NCI-H128 (cell line): ENCODE data around the gene SEPTIN8.

Experiments used
- DNase-seq: peaks from one replicate; lab custom pipeline; 2025; ENCODE audit not compliant: unreplicated experiment; lab: John Stamatoyannopoulos, UW

Gene SEPTIN8

GRCh38 chr5:132777209-132778069 is at the start of gene SEPTIN8:
Gene SEPTIN8, minus strand, starts transcription at chr5:132777239. Its CDS starts 102 bp downstream, at chr5:132777137.
- no peak for DNase-seq

GRCh38 chr5:132826424-132827082 is 49.5 kb upstream of the SEPTIN8 start:
- DNase-seq: no peak

GRCh38 chr5:132825834-132826391 is 48.9 kb upstream of the SEPTIN8 start:
- DNase-seq: no peak

DNA sequence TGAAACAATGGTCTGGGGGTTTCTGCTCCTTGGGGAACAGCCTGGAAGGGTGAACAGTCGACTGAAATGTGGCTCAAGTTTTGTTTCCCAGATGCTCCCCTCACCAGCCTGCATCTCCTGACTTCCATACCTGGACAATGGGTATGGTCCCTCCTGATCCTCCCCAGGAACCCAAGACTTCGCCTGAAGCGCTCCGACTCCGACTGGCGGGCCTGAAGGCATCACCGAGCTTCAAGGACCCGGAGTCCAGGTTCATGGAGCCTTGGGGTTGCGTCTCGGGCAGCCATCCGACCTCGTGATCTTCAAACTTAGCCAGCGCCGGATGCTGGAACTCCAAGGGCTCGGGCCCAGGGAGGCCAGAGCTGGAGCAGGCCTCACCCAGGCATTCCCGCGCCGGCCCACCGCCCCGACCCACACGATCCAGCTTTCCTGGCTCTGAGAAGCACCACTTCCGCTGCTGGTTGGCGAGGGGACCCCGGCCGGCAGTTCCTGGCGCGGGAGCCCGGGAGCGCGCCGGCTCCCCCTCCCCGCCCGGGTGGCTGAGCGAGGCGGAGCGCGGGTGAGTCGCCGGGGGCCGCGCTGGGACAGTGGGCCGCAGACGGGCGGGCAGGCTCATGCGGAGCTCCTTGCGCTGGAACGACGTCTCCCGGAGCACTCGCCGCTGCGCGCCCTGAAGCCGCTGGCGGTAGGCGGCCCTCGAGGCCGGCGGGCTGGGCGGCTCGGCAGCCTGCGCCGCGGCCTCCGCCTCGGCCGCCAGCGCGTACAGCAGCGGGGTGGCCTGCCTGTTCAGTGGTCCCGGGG is 48.2 kb upstream of the SEPTIN8 start:
- DNase-seq: no peak

- DNase-seq: no peak
Measured at GRCh38 chr5:132824426-132824825, 47.4 kb upstream of the SEPTIN8 start.

- DNase-seq: no peak
Measured at GRCh38 chr5:132823481-132824050, 46.5 kb upstream of the SEPTIN8 start.

DNA sequence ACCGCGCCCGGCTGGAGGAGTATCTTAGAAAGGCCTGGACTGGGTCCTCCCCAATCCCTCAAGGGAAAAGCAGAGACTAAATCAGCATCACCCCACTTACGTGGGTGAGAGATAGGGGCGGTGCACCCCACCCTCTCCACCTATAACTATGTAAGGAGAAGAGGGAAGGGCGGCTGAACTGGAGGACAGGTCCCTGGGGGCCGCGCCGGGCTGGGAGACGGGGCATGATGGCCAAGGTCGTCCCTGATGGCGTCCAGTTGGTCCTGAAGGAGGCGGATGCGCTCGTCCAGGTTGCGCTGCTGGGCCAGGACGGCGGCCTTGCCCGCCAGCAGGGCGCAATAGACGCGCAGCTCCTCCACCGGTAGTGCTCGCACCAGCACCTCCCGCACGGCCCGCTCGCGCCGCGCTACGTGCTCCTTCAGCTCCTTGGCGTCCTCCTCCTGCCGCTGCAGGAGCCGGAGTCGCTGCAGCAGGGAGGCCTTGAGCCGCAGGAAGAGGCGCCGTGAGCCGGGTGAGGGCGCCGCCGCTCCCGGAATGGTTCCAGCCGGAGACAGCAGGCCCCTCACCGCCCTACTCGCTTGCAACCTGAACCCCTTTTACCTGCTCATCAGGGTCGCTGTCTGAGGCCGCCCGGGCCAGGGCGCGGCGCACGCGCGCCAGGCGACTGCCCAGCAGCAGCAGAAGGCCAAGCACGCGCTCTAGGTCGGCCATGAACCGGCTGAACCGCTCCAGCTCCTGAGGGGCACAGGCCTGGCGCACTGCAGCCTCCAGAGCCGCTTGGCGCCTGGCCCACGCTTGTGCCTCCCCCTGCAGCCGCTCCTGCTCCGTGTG is 45.8 kb upstream of the SEPTIN8 start:
- no peak for DNase-seq

GRCh38 chr5:132821791-132822190 is 44.8 kb upstream of the SEPTIN8 start:
- no peak for DNase-seq

- DNase-seq: no peak
Measured at GRCh38 chr5:132821350-132821749, 44.3 kb upstream of the SEPTIN8 start.

DNA sequence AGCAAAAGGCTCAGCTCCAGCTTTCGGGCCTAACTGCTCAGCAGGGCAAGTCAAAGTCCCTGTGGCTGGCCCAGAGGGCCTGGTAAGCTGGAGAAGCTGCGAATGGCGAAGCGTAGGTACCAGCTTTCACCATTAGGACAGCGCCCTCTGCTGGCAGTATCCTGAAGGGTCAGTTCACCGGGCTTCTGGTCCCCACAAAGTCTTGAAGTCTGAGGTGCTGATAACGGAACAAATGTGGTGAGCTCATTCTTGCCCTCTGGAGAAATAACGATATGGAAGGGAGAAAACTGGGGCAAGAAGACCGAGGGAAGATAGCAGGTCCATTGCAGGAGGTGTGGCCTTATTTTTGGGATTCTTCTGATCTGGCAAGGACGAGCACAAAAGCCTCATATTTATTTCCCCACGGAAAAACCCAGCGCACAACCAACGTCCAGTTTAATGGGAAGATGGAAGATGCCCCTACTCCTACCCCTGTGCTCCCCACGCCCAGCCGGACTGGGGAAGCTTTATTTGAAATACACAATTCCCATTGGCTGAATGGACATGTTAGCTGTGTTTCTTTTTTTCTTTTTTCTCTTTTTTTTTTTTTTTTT is 43.2 kb upstream of the SEPTIN8 start:
- DNase-seq: peak; percentile 72

GRCh38 chr5:132819468-132819867 is 42.4 kb upstream of the SEPTIN8 start:
- no peak for DNase-seq

GRCh38 chr5:132817011-132817410 is 40.0 kb upstream of the SEPTIN8 start:
- DNase-seq: no peak

GRCh38 chr5:132816554-132816953 is 39.5 kb upstream of the SEPTIN8 start:
- DNase-seq: no peak

DNA sequence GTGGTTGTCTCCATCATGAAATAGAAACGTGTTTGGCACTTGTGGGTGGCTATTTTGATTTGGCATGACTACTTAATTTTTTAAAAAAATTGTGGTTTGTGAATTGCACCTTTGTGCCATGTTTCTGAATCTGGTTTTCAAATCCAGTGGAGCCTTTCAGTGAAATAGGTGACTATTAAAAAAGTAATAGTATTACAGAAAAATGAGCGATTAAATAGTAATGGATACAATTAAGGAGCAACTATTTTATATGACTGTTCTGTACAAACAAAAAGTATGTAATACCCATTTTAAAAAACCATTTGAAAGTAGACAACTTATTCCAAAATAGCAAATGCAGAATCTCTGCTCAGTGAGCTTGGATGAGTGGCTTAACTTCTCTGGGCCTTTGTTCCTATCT is 39.0 kb upstream of the SEPTIN8 start:
- no peak for DNase-seq

- DNase-seq: no peak
Measured at GRCh38 chr5:132815454-132815853, 38.4 kb upstream of the SEPTIN8 start.

DNA sequence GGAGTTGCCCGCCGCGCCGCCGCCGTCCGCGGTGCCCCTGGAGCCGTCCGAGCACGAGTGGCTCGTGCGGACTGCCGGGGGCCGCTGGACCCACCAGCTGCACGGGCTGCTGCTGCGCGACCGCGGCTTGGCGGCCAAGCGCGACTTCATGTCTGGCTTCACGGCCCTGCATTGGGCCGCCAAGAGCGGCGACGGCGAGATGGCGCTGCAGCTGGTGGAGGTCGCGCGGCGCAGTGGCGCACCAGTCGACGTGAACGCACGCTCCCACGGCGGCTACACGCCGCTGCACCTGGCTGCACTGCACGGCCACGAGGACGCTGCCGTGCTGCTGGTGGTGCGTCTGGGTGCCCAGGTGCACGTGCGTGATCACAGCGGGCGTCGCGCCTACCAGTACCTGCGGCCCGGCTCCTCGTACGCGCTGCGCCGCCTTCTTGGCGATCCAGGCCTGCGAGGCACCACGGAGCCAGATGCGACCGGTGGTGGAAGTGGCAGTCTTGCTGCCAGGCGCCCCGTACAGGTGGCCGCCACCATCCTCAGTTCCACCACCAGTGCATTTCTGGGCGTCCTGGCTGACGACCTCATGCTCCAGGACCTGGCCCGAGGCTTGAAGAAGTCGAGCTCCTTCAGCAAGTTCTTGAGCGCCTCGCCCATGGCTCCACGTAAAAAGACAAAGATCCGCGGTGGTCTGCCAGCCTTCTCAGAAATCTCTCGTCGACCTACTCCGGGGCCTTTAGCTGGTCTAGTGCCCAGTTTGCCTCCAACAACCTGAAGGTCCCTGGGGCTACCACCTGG is 37.7 kb upstream of the SEPTIN8 start:
- no peak for DNase-seq

DNA sequence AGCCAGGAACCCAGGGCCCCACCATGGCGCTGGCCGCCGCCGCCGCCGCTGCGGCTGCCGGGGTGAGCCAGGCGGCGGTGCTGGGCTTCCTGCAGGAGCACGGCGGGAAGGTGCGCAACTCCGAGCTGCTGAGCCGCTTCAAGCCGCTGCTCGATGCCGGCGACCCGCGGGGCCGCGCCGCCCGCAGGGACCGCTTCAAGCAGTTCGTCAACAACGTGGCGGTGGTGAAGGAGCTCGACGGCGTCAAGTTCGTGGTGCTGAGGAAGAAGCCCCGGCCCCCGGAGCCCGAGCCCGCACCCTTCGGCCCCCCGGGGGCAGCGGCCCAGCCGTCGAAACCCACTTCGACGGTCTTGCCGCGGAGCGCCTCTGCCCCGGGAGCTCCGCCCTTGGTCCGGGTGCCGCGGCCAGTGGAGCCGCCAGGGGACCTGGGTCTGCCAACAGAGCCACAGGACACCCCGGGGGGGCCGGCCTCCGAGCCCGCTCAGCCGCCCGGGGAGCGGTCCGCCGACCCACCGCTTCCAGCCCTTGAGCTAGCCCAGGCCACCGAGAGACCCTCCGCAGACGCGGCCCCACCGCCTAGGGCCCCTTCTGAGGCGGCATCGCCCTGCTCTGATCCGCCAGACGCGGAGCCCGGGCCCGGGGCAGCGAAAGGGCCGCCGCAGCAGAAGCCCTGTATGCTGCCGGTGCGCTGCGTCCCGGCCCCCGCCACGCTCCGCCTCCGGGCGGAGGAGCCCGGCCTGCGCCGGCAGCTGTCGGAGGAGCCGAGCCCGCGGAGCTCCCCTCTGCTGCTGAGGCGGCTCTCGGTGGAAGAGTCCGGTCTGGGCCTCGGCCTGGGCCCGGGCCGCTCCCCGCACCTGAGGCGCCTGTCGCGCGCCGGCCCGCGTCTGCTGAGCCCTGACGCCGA is 36.8 kb upstream of the SEPTIN8 start:
- no peak for DNase-seq
